Mesenteric fat pad (tissue), 1 donor: ENCODE measurements around the gene ERI2. TPM values are rescaled to one million over a fixed set of nuclear protein-coding genes. Genes with fewer than 3 reads are reported as not detected.
"Not testable (repeated sequence)": the region's sequence is repeated elsewhere in the genome, so short reads cannot be mapped to it uniquely, and the experiment has no call there.

Experiments
- DNase-seq: peaks from one replicate; pipeline ENCODE4 v3.0.0-alpha.2; 2020; ENCODE audit warnings: low spot score
- total RNA-seq: library from RNA; stranded (reverse); fragmentation: NEBNext Ultra II Directional; extraction: Animal tissue kit (Norgen Biotek cat#: 25700); gene quantifications from one replicate; pipeline ENCODE4 v1.2.1, GENCODE V29; 2021
- donor health status: DM: yes; HTN: yes; CAD: no.

ERI2 gene
- total RNA-seq, 1 donor from 2014 or later: 12.9 TPM

GRCh38 chr16:20821682-20822081 lies 15.4 kb upstream of the ERI2 start:
- no peak for DNase-seq

GRCh38 chr16:20818929-20819585 lies 12.8 kb upstream of the ERI2 start:
- DNase-seq: no peak

- DNase-seq: no peak
These were observed 8.5 kb upstream of the ERI2 start for GRCh38 chr16:20814784-20815183.

GRCh38 chr16:20812510-20812909 lies 6.2 kb upstream of the ERI2 start:
- no peak for DNase-seq

GRCh38 chr16:20811889-20812439 lies 5.7 kb upstream of the ERI2 start:
- no peak for DNase-seq

- DNase-seq: no peak
These were observed 1.6 kb upstream of the ERI2 start for GRCh38 chr16:20807862-20808261.

- not testable (repeated sequence) for DNase-seq
These were observed 546 bp downstream of the ERI2 start for GRCh38 chr16:20805684-20806167.

GRCh38 chr16:20803561-20804214 lies 2.6 kb downstream of the ERI2 start:
- no peak for DNase-seq

- no peak for DNase-seq
These were observed 3.1 kb downstream of the ERI2 start for GRCh38 chr16:20803192-20803560.

GRCh38 chr16:20801278-20801677 lies 5.0 kb downstream of the ERI2 start:
- no peak for DNase-seq

- no peak for DNase-seq
These were observed 6.7 kb downstream of the ERI2 start for GRCh38 chr16:20799599-20799998.

GRCh38 chr16:20798364-20798763 lies 7.9 kb downstream of the ERI2 start:
- DNase-seq: no peak

- no peak for DNase-seq
These were observed 14.2 kb downstream of the ERI2 start for GRCh38 chr16:20791923-20792612.

- DNase-seq: no peak
These were observed 17.1 kb downstream of the ERI2 start for GRCh38 chr16:20789130-20789529.

- DNase-seq: no peak
These were observed 22.1 kb downstream of the ERI2 start for GRCh38 chr16:20784204-20784603.

GRCh38 chr16:20782470-20782869 lies 23.8 kb downstream of the ERI2 start:
- DNase-seq: no peak

GRCh38 chr16:20781697-20782096 lies 24.6 kb downstream of the ERI2 start:
- no peak for DNase-seq

- no peak for DNase-seq
These were observed 31.4 kb downstream of the ERI2 start for GRCh38 chr16:20774703-20775362.

- DNase-seq: no peak
These were observed 32.6 kb downstream of the ERI2 start for GRCh38 chr16:20773679-20774078.

- no peak for DNase-seq
These were observed 37.5 kb downstream of the ERI2 start for GRCh38 chr16:20768818-20769217.

- no peak for DNase-seq
These were observed 38.2 kb downstream of the ERI2 start for GRCh38 chr16:20768121-20768520.

- DNase-seq: no peak
These were observed 38.7 kb downstream of the ERI2 start for GRCh38 chr16:20767577-20767976.
